IMR-90 (cell line): ENCODE measurements around the gene ING3. TPM values are rescaled to one million over a fixed set of nuclear protein-coding genes. Genes with fewer than 3 reads are reported as not detected.

Source experiments
- ATAC-seq: fragments of 200-7000 bp; cut with Tn5 transposase; 2 replicates; pipeline ENCODE4 v1.9.1; 2020; ENCODE audit warnings: low read depth, mild to moderate bottlenecking, moderate library complexity
- BruUV-seq: library from RNA; stranded (reverse); fragments of 400-500 nt; replicated peaks from 2 replicates; lab custom pipeline; 2021; lab: Mats Ljungman, UMichigan
- CTCF ChIA-PET: fragments of 300-600 bp; formaldehyde crosslinking; extraction: SDS; loops from one replicate; lab custom pipeline; 2021; ENCODE audit warnings: antibody characterized with exemption; lab: Yijun Ruan, JAX
- POLR2A ChIA-PET: fragments of 300-600 bp; sonication (Branson Sonifier 250); formaldehyde crosslinking; loops from one replicate; lab custom pipeline; 2022; ENCODE audit warnings: antibody characterized with exemption; ENCODE audit not compliant: unreplicated experiment; lab: Charles Lee
- DNase-seq: peaks from one replicate; pipeline ENCODE4 v3.0.0; 2013
- H2AFZ ChIP-seq: replicated peaks from 2 replicates; pipeline ENCODE3; 2013; ENCODE audit warnings: low read length, mild to moderate bottlenecking; ENCODE audit not compliant: poor library complexity
- H2AK5ac ChIP-seq: 2 replicates; pipeline ENCODE4 v1.6.1; 2013; ENCODE audit warnings: low read depth, low read length, inconsistent platforms
- H2AK9ac ChIP-seq: replicated peaks from 2 replicates; pipeline ENCODE3; 2013; ENCODE audit warnings: mild to moderate bottlenecking, low read depth, low read length, moderate library complexity; ENCODE audit not compliant: poor library complexity
- H2BK120ac ChIP-seq: 2 replicates; pipeline ENCODE4 v1.6.1; 2013; ENCODE audit warnings: low read depth, low read length, inconsistent platforms
- H2BK15ac ChIP-seq: 3 replicates; pipeline ENCODE4 v1.6.1; 2013; ENCODE audit warnings: low read depth, low read length, inconsistent platforms
- H2BK20ac ChIP-seq: 2 replicates; pipeline ENCODE4 v1.6.1; 2013; ENCODE audit warnings: low read depth, mild to moderate bottlenecking, inconsistent platforms, low read length, moderate library complexity
- H2BK5ac ChIP-seq: 2 replicates; pipeline ENCODE4 v1.6.1; 2013; ENCODE audit warnings: mild to moderate bottlenecking, low read depth, low read length, inconsistent platforms; ENCODE audit not compliant: poor library complexity, severe bottlenecking
- H3K14ac ChIP-seq: replicated peaks from 2 replicates; pipeline ENCODE4 v1.6.1; 2013; ENCODE audit warnings: low read depth, low read length, inconsistent platforms
- H3K18ac ChIP-seq: 2 replicates; pipeline ENCODE4 v1.6.1; 2013; ENCODE audit warnings: low read depth, low read length, control low read depth
- H3K23ac ChIP-seq: 2 replicates; pipeline ENCODE4 v1.6.1; 2013; ENCODE audit warnings: low read depth, low read length, inconsistent platforms
- H3K27ac ChIP-seq: 2 replicates; pipeline ENCODE4 v1.5.1; 2013; ENCODE audit warnings: mild to moderate bottlenecking, control low read depth, low read length; ENCODE audit not compliant: insufficient read depth
- H3K27me3 ChIP-seq: 2 replicates; pipeline ENCODE4 v1.6.1; 2013; ENCODE audit warnings: low read length; ENCODE audit not compliant: control insufficient read depth, insufficient read depth
- H3K36me3 ChIP-seq: 2 replicates; pipeline ENCODE4 v1.6.1; 2013; ENCODE audit warnings: low read length, mixed read lengths; ENCODE audit not compliant: control insufficient read depth, insufficient read depth
- H3K4ac ChIP-seq: 2 replicates; pipeline ENCODE4 v1.6.1; 2013; ENCODE audit warnings: low read depth, low read length, inconsistent platforms
- H3K4me1 ChIP-seq: 2 replicates; pipeline ENCODE4 v1.6.1; 2013; ENCODE audit warnings: low read length, mixed read lengths; ENCODE audit not compliant: control insufficient read depth, insufficient read depth
- H3K4me2 ChIP-seq: 2 replicates; pipeline ENCODE4 v1.6.1; 2013; ENCODE audit warnings: low read depth, mild to moderate bottlenecking, control low read depth, low read length, moderate library complexity
- H3K4me3 ChIP-seq: 2 replicates; pipeline ENCODE4 v1.5.1; 2013; ENCODE audit warnings: low read depth, mild to moderate bottlenecking, control low read depth, low read length, moderate library complexity; ENCODE audit not compliant: insufficient read depth
- H3K56ac ChIP-seq: 2 replicates; pipeline ENCODE4 v1.6.1; 2013; ENCODE audit warnings: low read length, inconsistent platforms; ENCODE audit not compliant: insufficient read depth; ENCODE audit errors: extremely low read depth
- H3K79me1 ChIP-seq, 2 experiments: 2 replicates each; pipeline ENCODE4 v1.6.1; 2013; ENCODE audit warnings: low read length in 2 of 2, inconsistent platforms in 1 of 2, low read depth in 1 of 2
- H3K9ac ChIP-seq: 2 replicates; pipeline ENCODE4 v1.6.1; 2013; ENCODE audit warnings: low read depth, low read length, control low read depth
- H3K9me1 ChIP-seq: 2 replicates; pipeline ENCODE4 v1.6.1; 2013; ENCODE audit warnings: low read length, inconsistent platforms; ENCODE audit not compliant: insufficient read depth
- H3K9me3 ChIP-seq: 2 replicates; pipeline ENCODE4 v1.6.1; 2013; ENCODE audit warnings: low read length; ENCODE audit not compliant: control insufficient read depth, insufficient read depth
- H4K20me1 ChIP-seq: 2 replicates; pipeline ENCODE4 v1.6.1; 2013; ENCODE audit warnings: low read length, inconsistent platforms; ENCODE audit not compliant: insufficient read depth
- H4K5ac ChIP-seq: 2 replicates; pipeline ENCODE4 v1.6.1; 2013; ENCODE audit warnings: mild to moderate bottlenecking, low read depth, low read length, control low read depth
- H4K8ac ChIP-seq, 2 experiments: 2 replicates each; pipeline ENCODE4 v1.6.1; 2013; ENCODE audit warnings: low read depth in 2 of 2, low read length in 2 of 2, control low read depth in 1 of 2, inconsistent platforms in 1 of 2
- H4K91ac ChIP-seq: 2 replicates; pipeline ENCODE4 v1.6.1; 2013; ENCODE audit warnings: low read depth, low read length, inconsistent platforms; ENCODE audit not compliant: insufficient read depth
- BHLHE40 ChIP-seq: fragments of 150-350 bp; IDR thresholded peaks from 2 replicates; pipeline ENCODE4 v1.6.1; 2016; ENCODE audit warnings: mild to moderate bottlenecking, low read depth, low read length
- CEBPB ChIP-seq: IDR thresholded peaks from 2 replicates; pipeline ENCODE4 v1.6.1; 2012; ENCODE audit warnings: low read depth, low read length, improper control_type of control experiment
- CHD1 ChIP-seq: IDR thresholded peaks from 2 replicates; pipeline ENCODE4 v1.6.1; 2012; ENCODE audit warnings: low read depth, low read length, improper control_type of control experiment
- CTCF ChIP-seq: conservative IDR thresholded peaks from 2 replicates; pipeline ENCODE4 v1.5.1; 2012; ENCODE audit warnings: mild to moderate bottlenecking, low read depth, low read length, improper control_type of control experiment
- ELK1 ChIP-seq: fragments of 150-350 bp; IDR thresholded peaks from 2 replicates; pipeline ENCODE4 v1.6.1; 2016; ENCODE audit warnings: low read depth, mild to moderate bottlenecking, low read length, moderate library complexity, borderline replicate concordance
- FOS ChIP-seq: fragments of 150-350 bp; IDR thresholded peaks from 2 replicates; pipeline ENCODE4 v1.6.1; 2016; ENCODE audit warnings: low read depth, low read length
- MAZ ChIP-seq: IDR thresholded peaks from 2 replicates; pipeline ENCODE4 v1.6.1; 2012; ENCODE audit warnings: low read depth, mild to moderate bottlenecking, low read length, improper control_type of control experiment, moderate library complexity, borderline replicate concordance
- NFE2L2 ChIP-seq: fragments of 150-350 bp; IDR thresholded peaks from 2 replicates; pipeline ENCODE4 v1.6.1; 2016; ENCODE audit warnings: low read depth, mild to moderate bottlenecking, low read length
- RAD21 ChIP-seq: IDR thresholded peaks from 2 replicates; pipeline ENCODE4 v1.6.1; 2012; ENCODE audit warnings: low read length, improper control_type of control experiment
- RCOR1 ChIP-seq: IDR thresholded peaks from 2 replicates; pipeline ENCODE4 v1.6.1; 2012; ENCODE audit warnings: mild to moderate bottlenecking, low read length, improper control_type of control experiment; ENCODE audit not compliant: insufficient replicate concordance
- RFX5 ChIP-seq: IDR thresholded peaks from 2 replicates; pipeline ENCODE4 v1.8.0; 2012; ENCODE audit warnings: low read depth, mild to moderate bottlenecking, low read length, moderate library complexity
- USF2 ChIP-seq: fragments of 150-350 bp; IDR thresholded peaks from 2 replicates; pipeline ENCODE4 v1.6.1; 2017; ENCODE audit warnings: mild to moderate bottlenecking, antibody characterized with exemption, low read length, low read depth
- WGBS, 2 experiments: methylation state at CpG; one replicate each; pipeline versions ENCODE4 v1.1.5 to v1.1.7; 2013; ENCODE audit warnings: missing lambda C conversion rate in 2 of 2; ENCODE audit not compliant: insufficient read length in 1 of 2; ENCODE audit errors: extremely low coverage in 2 of 2; 5-methylcytosine and 5-hydroxymethylcytosine counted together
- dilution Hi-C: fragments of 300-500 bp; cut with HindIII; formaldehyde crosslinking; loops from one replicate; pipeline ENCODE4 v1.14.3; 2018; ENCODE audit warnings: low sequenced_read_pairs; ENCODE audit not compliant: unreplicated experiment
- in situ Hi-C: fragments of 300-500 bp; cut with MboI; formaldehyde crosslinking; loops from 3 replicates; pipeline ENCODE4 v1.14.3; 2019; ENCODE audit warnings: low sequenced_read_pairs, inconsistent platforms, mixed read lengths
- intact Hi-C: fragments of 100-400 bp; cut with micrococcal nuclease; formaldehyde crosslinking; loops from 2 replicates; pipeline ENCODE4 v1.10.0; 2022
- polyA plus RNA-seq, 3 experiments: library from polyadenylated mRNA; depleted of rRNA; stranded (reverse); fragments of >200 nt; gene quantifications; 2 replicates each; pipeline ENCODE4 v1.2.3, GENCODE V29; 2012; ENCODE audit warnings: low replicate concordance in 1 of 3
- total RNA-seq: library from RNA; depleted of rRNA; stranded (reverse); fragments of >200 nt; gene quantifications from 2 replicates; pipeline ENCODE4 v1.2.3, GENCODE V29; 2012

The ING3 gene
- total and polyA plus RNA-seq, 2 of the 4 experiments (the other 2 are of a cell fraction), result 7.2 to 11.3 TPM

GRCh38 chr7:120916538-120916937 lies 34.0 kb upstream of the ING3 start:
- no peaks in the 10 kb centered on the region for H3K79me1 ChIP-seq
- ATAC-seq, result no peak
- POLR2A ChIA-PET, result no interaction called here
- CTCF ChIA-PET, result no interaction called here
- no peak overlapping the region for H2BK5ac ChIP-seq
- no peak overlapping the region for H3K4me3 ChIP-seq
- BruUV-seq, result no TSS peak
- H4K91ac ChIP-seq, result no peak overlapping the region
- H3K27ac ChIP-seq, result no peak overlapping the region
- H2AFZ ChIP-seq, result no peak overlapping the region
- H4K20me1 ChIP-seq, result no peaks in the 10 kb centered on the region
- H2BK15ac ChIP-seq, result no peak overlapping the region
- H4K8ac ChIP-seq, result no peak overlapping the region
- in situ Hi-C loops (no loop called here), intact Hi-C loops (no loop called here), dilution Hi-C loops (no loop called here)
- no peak overlapping the region for H3K56ac ChIP-seq
- H2AK5ac ChIP-seq, result no peak overlapping the region
- H4K5ac ChIP-seq, result no peak overlapping the region
- no peaks in the 10 kb centered on the region for H3K4me1 ChIP-seq
- DNase-seq, result no peak
- H2BK20ac ChIP-seq, result no peak overlapping the region
- TF ChIP-seq RCOR1, result no peak
- no peak for TF ChIP-seq CHD1
- no peak for TF ChIP-seq USF2
- TF ChIP-seq BHLHE40, result no peak
- TF ChIP-seq CEBPB, result no peak
- no peak for TF ChIP-seq NFE2L2
- TF ChIP-seq MAZ, result no peak
- TF ChIP-seq CTCF, result no peak
- TF ChIP-seq RFX5, result no peak
- no peak for TF ChIP-seq ELK1
- no peak for TF ChIP-seq RAD21
- TF ChIP-seq FOS, result no peak
- no peak overlapping the region for H2BK120ac ChIP-seq
- no peaks in the 10 kb centered on the region for H3K36me3 ChIP-seq
- H2AK9ac ChIP-seq, result no peak overlapping the region
- no peak overlapping the region for H3K18ac ChIP-seq
- H3K27me3 ChIP-seq, result no peaks in the 10 kb centered on the region; the same call in 1 of the 2 replicates
- H3K9me3 ChIP-seq, result no peaks in the 10 kb centered on the region
- no peak overlapping the region for H3K4me2 ChIP-seq
- WGBS, 2 experiments, result no CpG with 5 or more reads among the region's 1 CpG
- H3K9ac ChIP-seq, result no peak overlapping the region
- no peak overlapping the region for H3K14ac ChIP-seq
- H3K9me1 ChIP-seq, result no peaks in the 10 kb centered on the region; the same call in 1 of the 2 replicates
- no peak overlapping the region for H3K4ac ChIP-seq
- H3K23ac ChIP-seq, result no peak overlapping the region
